IMR-90 (cell line): ENCODE data around the gene TGFBI. TPM values are rescaled to one million over a fixed set of nuclear protein-coding genes. Genes with fewer than 3 reads are reported as not detected.

Source experiments
- ATAC-seq: fragments of 200-7000 bp; cut with Tn5 transposase; 2 replicates; pipeline ENCODE4 v1.9.1; 2020; ENCODE audit warnings: low read depth, mild to moderate bottlenecking, moderate library complexity
- BruUV-seq: library from RNA; stranded (reverse); fragments of 400-500 nt; replicated peaks from 2 replicates; lab custom pipeline; 2021; lab: Mats Ljungman, UMichigan
- CTCF ChIA-PET: fragments of 300-600 bp; formaldehyde crosslinking; extraction: SDS; loops from one replicate; lab custom pipeline; 2021; ENCODE audit warnings: antibody characterized with exemption; lab: Yijun Ruan, JAX
- POLR2A ChIA-PET: fragments of 300-600 bp; sonication (Branson Sonifier 250); formaldehyde crosslinking; loops from one replicate; lab custom pipeline; 2022; ENCODE audit warnings: antibody characterized with exemption; ENCODE audit not compliant: unreplicated experiment; lab: Charles Lee
- DNase-seq: peaks from one replicate; pipeline ENCODE4 v3.0.0; 2013
- H2AFZ ChIP-seq: replicated peaks from 2 replicates; pipeline ENCODE3; 2013; ENCODE audit warnings: low read length, mild to moderate bottlenecking; ENCODE audit not compliant: poor library complexity
- H2AK5ac ChIP-seq: 2 replicates; pipeline ENCODE4 v1.6.1; 2013; ENCODE audit warnings: low read depth, low read length, inconsistent platforms
- H2AK9ac ChIP-seq: replicated peaks from 2 replicates; pipeline ENCODE3; 2013; ENCODE audit warnings: mild to moderate bottlenecking, low read depth, low read length, moderate library complexity; ENCODE audit not compliant: poor library complexity
- H2BK120ac ChIP-seq: 2 replicates; pipeline ENCODE4 v1.6.1; 2013; ENCODE audit warnings: low read depth, low read length, inconsistent platforms
- H2BK15ac ChIP-seq: 3 replicates; pipeline ENCODE4 v1.6.1; 2013; ENCODE audit warnings: low read depth, low read length, inconsistent platforms
- H2BK20ac ChIP-seq: 2 replicates; pipeline ENCODE4 v1.6.1; 2013; ENCODE audit warnings: low read depth, mild to moderate bottlenecking, inconsistent platforms, low read length, moderate library complexity
- H2BK5ac ChIP-seq: 2 replicates; pipeline ENCODE4 v1.6.1; 2013; ENCODE audit warnings: mild to moderate bottlenecking, low read depth, low read length, inconsistent platforms; ENCODE audit not compliant: poor library complexity, severe bottlenecking
- H3K14ac ChIP-seq: replicated peaks from 2 replicates; pipeline ENCODE4 v1.6.1; 2013; ENCODE audit warnings: low read depth, low read length, inconsistent platforms
- H3K18ac ChIP-seq: 2 replicates; pipeline ENCODE4 v1.6.1; 2013; ENCODE audit warnings: low read depth, low read length, control low read depth
- H3K23ac ChIP-seq: 2 replicates; pipeline ENCODE4 v1.6.1; 2013; ENCODE audit warnings: low read depth, low read length, inconsistent platforms
- H3K27ac ChIP-seq: 2 replicates; pipeline ENCODE4 v1.5.1; 2013; ENCODE audit warnings: mild to moderate bottlenecking, control low read depth, low read length; ENCODE audit not compliant: insufficient read depth
- H3K27me3 ChIP-seq: 2 replicates; pipeline ENCODE4 v1.6.1; 2013; ENCODE audit warnings: low read length; ENCODE audit not compliant: control insufficient read depth, insufficient read depth
- H3K36me3 ChIP-seq: 2 replicates; pipeline ENCODE4 v1.6.1; 2013; ENCODE audit warnings: low read length, mixed read lengths; ENCODE audit not compliant: control insufficient read depth, insufficient read depth
- H3K4ac ChIP-seq: 2 replicates; pipeline ENCODE4 v1.6.1; 2013; ENCODE audit warnings: low read depth, low read length, inconsistent platforms
- H3K4me1 ChIP-seq: 2 replicates; pipeline ENCODE4 v1.6.1; 2013; ENCODE audit warnings: low read length, mixed read lengths; ENCODE audit not compliant: control insufficient read depth, insufficient read depth
- H3K4me2 ChIP-seq: 2 replicates; pipeline ENCODE4 v1.6.1; 2013; ENCODE audit warnings: low read depth, mild to moderate bottlenecking, control low read depth, low read length, moderate library complexity
- H3K4me3 ChIP-seq: 2 replicates; pipeline ENCODE4 v1.5.1; 2013; ENCODE audit warnings: low read depth, mild to moderate bottlenecking, control low read depth, low read length, moderate library complexity; ENCODE audit not compliant: insufficient read depth
- H3K56ac ChIP-seq: 2 replicates; pipeline ENCODE4 v1.6.1; 2013; ENCODE audit warnings: low read length, inconsistent platforms; ENCODE audit not compliant: insufficient read depth; ENCODE audit errors: extremely low read depth
- H3K79me1 ChIP-seq, 2 experiments: 2 replicates each; pipeline ENCODE4 v1.6.1; 2013; ENCODE audit warnings: low read length in 2 of 2, inconsistent platforms in 1 of 2, low read depth in 1 of 2
- H3K9ac ChIP-seq: 2 replicates; pipeline ENCODE4 v1.6.1; 2013; ENCODE audit warnings: low read depth, low read length, control low read depth
- H3K9me1 ChIP-seq: 2 replicates; pipeline ENCODE4 v1.6.1; 2013; ENCODE audit warnings: low read length, inconsistent platforms; ENCODE audit not compliant: insufficient read depth
- H3K9me3 ChIP-seq: 2 replicates; pipeline ENCODE4 v1.6.1; 2013; ENCODE audit warnings: low read length; ENCODE audit not compliant: control insufficient read depth, insufficient read depth
- H4K20me1 ChIP-seq: 2 replicates; pipeline ENCODE4 v1.6.1; 2013; ENCODE audit warnings: low read length, inconsistent platforms; ENCODE audit not compliant: insufficient read depth
- H4K5ac ChIP-seq: 2 replicates; pipeline ENCODE4 v1.6.1; 2013; ENCODE audit warnings: mild to moderate bottlenecking, low read depth, low read length, control low read depth
- H4K8ac ChIP-seq, 2 experiments: 2 replicates each; pipeline ENCODE4 v1.6.1; 2013; ENCODE audit warnings: low read depth in 2 of 2, low read length in 2 of 2, control low read depth in 1 of 2, inconsistent platforms in 1 of 2
- H4K91ac ChIP-seq: 2 replicates; pipeline ENCODE4 v1.6.1; 2013; ENCODE audit warnings: low read depth, low read length, inconsistent platforms; ENCODE audit not compliant: insufficient read depth
- BHLHE40 ChIP-seq: fragments of 150-350 bp; IDR thresholded peaks from 2 replicates; pipeline ENCODE4 v1.6.1; 2016; ENCODE audit warnings: mild to moderate bottlenecking, low read depth, low read length
- CEBPB ChIP-seq: IDR thresholded peaks from 2 replicates; pipeline ENCODE4 v1.6.1; 2012; ENCODE audit warnings: low read depth, low read length, improper control_type of control experiment
- CHD1 ChIP-seq: IDR thresholded peaks from 2 replicates; pipeline ENCODE4 v1.6.1; 2012; ENCODE audit warnings: low read depth, low read length, improper control_type of control experiment
- CTCF ChIP-seq: conservative IDR thresholded peaks from 2 replicates; pipeline ENCODE4 v1.5.1; 2012; ENCODE audit warnings: mild to moderate bottlenecking, low read depth, low read length, improper control_type of control experiment
- ELK1 ChIP-seq: fragments of 150-350 bp; IDR thresholded peaks from 2 replicates; pipeline ENCODE4 v1.6.1; 2016; ENCODE audit warnings: low read depth, mild to moderate bottlenecking, low read length, moderate library complexity, borderline replicate concordance
- MAFK ChIP-seq: IDR thresholded peaks from 2 replicates; pipeline ENCODE4 v1.6.1; 2012; ENCODE audit warnings: low read depth, low read length, improper control_type of control experiment
- MAZ ChIP-seq: IDR thresholded peaks from 2 replicates; pipeline ENCODE4 v1.6.1; 2012; ENCODE audit warnings: low read depth, mild to moderate bottlenecking, low read length, improper control_type of control experiment, moderate library complexity, borderline replicate concordance
- MXI1 ChIP-seq: IDR thresholded peaks from 2 replicates; pipeline ENCODE4 v1.6.1; 2012; ENCODE audit warnings: low read depth, mild to moderate bottlenecking, low read length, moderate library complexity, borderline replicate concordance
- RAD21 ChIP-seq: IDR thresholded peaks from 2 replicates; pipeline ENCODE4 v1.6.1; 2012; ENCODE audit warnings: low read length, improper control_type of control experiment
- RCOR1 ChIP-seq: IDR thresholded peaks from 2 replicates; pipeline ENCODE4 v1.6.1; 2012; ENCODE audit warnings: mild to moderate bottlenecking, low read length, improper control_type of control experiment; ENCODE audit not compliant: insufficient replicate concordance
- RFX5 ChIP-seq: IDR thresholded peaks from 2 replicates; pipeline ENCODE4 v1.8.0; 2012; ENCODE audit warnings: low read depth, mild to moderate bottlenecking, low read length, moderate library complexity
- SMC3 ChIP-seq: fragments of 150-350 bp; IDR thresholded peaks from 2 replicates; pipeline ENCODE4 v1.6.1; 2016; ENCODE audit warnings: low read depth, mild to moderate bottlenecking, antibody characterized with exemption, low read length, moderate library complexity
- WGBS, 2 experiments: methylation state at CpG; one replicate each; pipeline versions ENCODE4 v1.1.5 to v1.1.7; 2013; ENCODE audit warnings: missing lambda C conversion rate in 2 of 2; ENCODE audit not compliant: insufficient read length in 1 of 2; ENCODE audit errors: extremely low coverage in 2 of 2; 5-methylcytosine and 5-hydroxymethylcytosine counted together
- dilution Hi-C: fragments of 300-500 bp; cut with HindIII; formaldehyde crosslinking; loops from one replicate; pipeline ENCODE4 v1.14.3; 2018; ENCODE audit warnings: low sequenced_read_pairs; ENCODE audit not compliant: unreplicated experiment
- in situ Hi-C: fragments of 300-500 bp; cut with MboI; formaldehyde crosslinking; loops from 3 replicates; pipeline ENCODE4 v1.14.3; 2019; ENCODE audit warnings: low sequenced_read_pairs, inconsistent platforms, mixed read lengths
- intact Hi-C: fragments of 100-400 bp; cut with micrococcal nuclease; formaldehyde crosslinking; loops from 2 replicates; pipeline ENCODE4 v1.10.0; 2022
- polyA plus RNA-seq, 3 experiments: library from polyadenylated mRNA; depleted of rRNA; stranded (reverse); fragments of >200 nt; gene quantifications; 2 replicates each; pipeline ENCODE4 v1.2.3, GENCODE V29; 2012; ENCODE audit warnings: low replicate concordance in 1 of 3
- total RNA-seq: library from RNA; depleted of rRNA; stranded (reverse); fragments of >200 nt; gene quantifications from 2 replicates; pipeline ENCODE4 v1.2.3, GENCODE V29; 2012

The TGFBI gene
- total and polyA plus RNA-seq, 2 of the 4 experiments (the other 2 are of a cell fraction), result 618 to 1,551 TPM

- no peak for TF ChIP-seq RCOR1
Measured at GRCh38 chr5:136052692-136053335, 24.0 kb downstream of the TGFBI start (continued).

GRCh38 chr5:136053336-136054141, 24.8 kb downstream of the TGFBI start:
- WGBS, 2 experiments, result no CpG with 5 or more reads among the region's 6 CpGs
- TF ChIP-seq CHD1 (no peak), BHLHE40 (peak; percentile 97), MXI1 (no peak), MAZ (peak; percentile 44; the same call in 1 of the 2 replicates), RCOR1 (no peak), RAD21 (no peak; the same call in 1 of the 2 replicates), MAFK (no peak), SMC3 (no peak), CEBPB (peak; percentile 77), CTCF (no peak), RFX5 (no peak), ELK1 (no peak)

More at GRCh38 chr5:136053336-136054141, 24.8 kb downstream of the TGFBI start:
- DNase-seq (peak; percentile 97), ATAC-seq (peak; percentile 64)
- peak overlapping the region; percentile 89 for H3K18ac ChIP-seq
- H3K9me1 ChIP-seq, result peaks cover 48% of the 10 kb centered on the region
- peaks cover 17% of the 10 kb centered on the region for H4K20me1 ChIP-seq
- peak overlapping the region; percentile 92 for H2BK5ac ChIP-seq
- peak overlapping the region; percentile 96 for H3K4ac ChIP-seq
- H3K27ac ChIP-seq, result peak overlapping the region; percentile 89
- dilution Hi-C loops (no loop called here), intact Hi-C loops (no loop called here), in situ Hi-C loops (no loop called here)
- no peak overlapping the region for H3K4me3 ChIP-seq
- H2BK20ac ChIP-seq, result peak overlapping the region; percentile 94
- peak overlapping the region; percentile 92 for H3K23ac ChIP-seq
- 0 out of 2 replicates have a peak overlapping the region, but pooled peaks have one; percentile 3 for H3K4me2 ChIP-seq
- peak overlapping the region; percentile 91 for H2BK120ac ChIP-seq
- H2AK9ac ChIP-seq, result peak overlapping the region; percentile 74
- H3K9me3 ChIP-seq, result no peaks in the 10 kb centered on the region
- H2AFZ ChIP-seq, result peak overlapping the region; percentile 17
- peak overlapping the region; percentile 92 to 93 for H4K8ac ChIP-seq
- BruUV-seq, result no TSS peak
- H3K56ac ChIP-seq, result peak overlapping the region; percentile 80
- peak overlapping the region; percentile 83 for H4K91ac ChIP-seq
- peaks cover 75% of the 10 kb centered on the region for H3K36me3 ChIP-seq
- peak overlapping the region; percentile 80 for H4K5ac ChIP-seq
- H3K14ac ChIP-seq, result peak overlapping the region; percentile 90
- ChIA-PET CTCF (no interaction called here), POLR2A (no interaction called here)
- peak overlapping the region; percentile 90 for H2AK5ac ChIP-seq
- H3K9ac ChIP-seq, result peak overlapping the region; percentile 55
- peaks cover 6 to 39% of the 10 kb centered on the region in 2 experiments; a peak in 2 of 4 replicates for H3K79me1 ChIP-seq
- peak overlapping the region; percentile 75; the same call in 2 of the 3 replicates for H2BK15ac ChIP-seq
- H3K4me1 ChIP-seq, result peaks cover 49% of the 10 kb centered on the region
- no peaks in the 10 kb centered on the region for H3K27me3 ChIP-seq
